Astrocyte (in vitro differentiated cells and primary cell): ENCODE results near the gene OTUB1.

Experiments used
- EZH2 ChIP-seq: IDR thresholded peaks from 2 replicates; pipeline ENCODE4 v1.6.1; 2012; ENCODE audit warnings: mild to moderate bottlenecking, low read length, inconsistent platforms; ENCODE audit not compliant: insufficient read depth
- TF ChIP-seq, protein P1 (sequence below): IDR thresholded peaks from 2 replicates; pipeline ENCODE4 v1.5.1; 2011; ENCODE audit warnings: low read depth, mild to moderate bottlenecking, inconsistent platforms, low read length, moderate library complexity; ENCODE audit not compliant: insufficient read depth

DNA sequence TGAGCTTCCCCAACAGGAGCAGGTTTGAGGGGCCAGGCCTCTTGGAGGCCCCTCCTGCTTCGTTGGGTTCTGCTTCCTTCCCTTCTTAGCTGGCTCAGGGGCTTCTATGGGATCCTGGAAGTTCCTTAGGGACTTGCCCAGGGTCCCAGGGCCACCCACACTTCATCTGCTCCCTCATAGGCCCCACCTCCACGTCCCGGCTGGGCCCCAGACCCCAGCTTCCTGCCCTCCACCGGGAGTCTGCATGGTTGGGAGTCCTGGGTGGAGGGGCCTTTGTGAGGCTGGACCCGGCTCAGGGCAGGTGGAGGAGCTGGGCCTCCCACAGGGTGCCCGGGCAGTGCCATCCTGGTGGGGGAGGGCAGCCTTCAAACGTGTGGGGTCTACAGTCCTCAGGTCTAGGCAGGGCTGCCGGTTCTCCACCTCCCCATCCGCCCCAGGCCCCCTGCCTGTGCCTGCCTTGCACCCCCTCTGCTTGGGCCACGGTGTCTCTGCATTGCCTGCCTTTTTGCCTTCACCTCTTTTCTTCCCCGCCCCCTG lies 11.6 kb downstream of the OTUB1 start:
- TF ChIP-seq, protein P1, sequence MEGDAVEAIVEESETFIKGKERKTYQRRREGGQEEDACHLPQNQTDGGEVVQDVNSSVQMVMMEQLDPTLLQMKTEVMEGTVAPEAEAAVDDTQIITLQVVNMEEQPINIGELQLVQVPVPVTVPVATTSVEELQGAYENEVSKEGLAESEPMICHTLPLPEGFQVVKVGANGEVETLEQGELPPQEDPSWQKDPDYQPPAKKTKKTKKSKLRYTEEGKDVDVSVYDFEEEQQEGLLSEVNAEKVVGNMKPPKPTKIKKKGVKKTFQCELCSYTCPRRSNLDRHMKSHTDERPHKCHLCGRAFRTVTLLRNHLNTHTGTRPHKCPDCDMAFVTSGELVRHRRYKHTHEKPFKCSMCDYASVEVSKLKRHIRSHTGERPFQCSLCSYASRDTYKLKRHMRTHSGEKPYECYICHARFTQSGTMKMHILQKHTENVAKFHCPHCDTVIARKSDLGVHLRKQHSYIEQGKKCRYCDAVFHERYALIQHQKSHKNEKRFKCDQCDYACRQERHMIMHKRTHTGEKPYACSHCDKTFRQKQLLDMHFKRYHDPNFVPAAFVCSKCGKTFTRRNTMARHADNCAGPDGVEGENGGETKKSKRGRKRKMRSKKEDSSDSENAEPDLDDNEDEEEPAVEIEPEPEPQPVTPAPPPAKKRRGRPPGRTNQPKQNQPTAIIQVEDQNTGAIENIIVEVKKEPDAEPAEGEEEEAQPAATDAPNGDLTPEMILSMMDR, result no peak
- no peak for TF ChIP-seq EZH2
